Activated CD4-positive, alpha-beta T cell treated with anti-CD3 and anti-CD28 coated beads, Interleukin-2, amount 10 ng/mL, durations not matched to agents 24 days and 14 days (primary cell): ENCODE results near the gene ASIC4. TPM values are rescaled to one million over a fixed set of nuclear protein-coding genes. Genes with fewer than 3 reads are reported as not detected.

Source experiments
- total RNA-seq: library from RNA; stranded (reverse); gene quantifications from 2 replicates; pipeline ENCODE4 v1.2.3, GENCODE V29; 2022

The ASIC4 gene
- total RNA-seq, 1 donor from 2014 or later = not detected

Other genes with a start within 250 kb of the ASIC4 start
- 49.7 and 52.4 TPM in 2 replicates for gene DNAJB2, start 235.1 kb upstream of the ASIC4 start, total RNA-seq
- gene PTPRN, start 205.1 kb upstream of the ASIC4 start, total RNA-seq = 0.07 TPM in 1 of 2 replicates, not detected in the other
- not detected in 2 replicates for gene RESP18, start 181.7 kb upstream of the ASIC4 start, total RNA-seq
- gene DNPEP, start 126.6 kb upstream of the ASIC4 start, total RNA-seq = 129 and 148 TPM in 2 replicates
- gene DES, start 96.1 kb upstream of the ASIC4 start, total RNA-seq = not detected in 2 replicates
- 0.07 TPM in 1 of 2 replicates, not detected in the other for gene SPEG, start 79.6 kb upstream of the ASIC4 start, total RNA-seq
- gene GMPPA, start 15.6 kb upstream of the ASIC4 start, total RNA-seq = 45.5 and 46.0 TPM in 2 replicates
- gene CHPF, start 29.3 kb downstream of the ASIC4 start, total RNA-seq = 37.8 and 38.3 TPM in 2 replicates
- 3.1 and 3.4 TPM in 2 replicates for gene TMEM198, start 29.5 kb downstream of the ASIC4 start, total RNA-seq
- 0.26 and 0.47 TPM in 2 replicates for gene OBSL1, start 57.1 kb downstream of the ASIC4 start, total RNA-seq
- gene INHA, start 57.8 kb downstream of the ASIC4 start, total RNA-seq = not detected in 2 replicates
- gene STK11IP, start 83.4 kb downstream of the ASIC4 start, total RNA-seq = 32.6 and 35.0 TPM in 2 replicates
- gene SLC4A3, start 113.1 kb downstream of the ASIC4 start, total RNA-seq = 0.12 TPM in 1 of 2 replicates, not detected in the other